MM.1S (cell line): ENCODE measurements around the gene TGFB1I1.
"Not testable (repeated sequence)": the region's sequence is repeated elsewhere in the genome, so short reads cannot be mapped to it uniquely, and the experiment has no call there.

ENCODE experiments used
- DNase-seq: peaks from one replicate; pipeline ENCODE4 v3.0.0-alpha.2; 2015
- H2AFZ ChIP-seq: fragments of 300-600 bp; sonication (generic); 2 replicates; pipeline ENCODE4 v1.6.0; 2016; ENCODE audit warnings: antibody characterized with exemption, low read length
- H3F3A ChIP-seq: fragments of 300-600 bp; sonication (generic); 2 replicates; pipeline ENCODE4 v1.6.1; 2016; ENCODE audit warnings: mild to moderate bottlenecking, antibody characterized with exemption, low read length, moderate library complexity, mixed read lengths; ENCODE audit not compliant: insufficient read depth
- H3K27ac ChIP-seq: fragments of 300-600 bp; sonication (generic); 2 replicates; pipeline ENCODE4 v1.5.1; 2016; ENCODE audit warnings: mild to moderate bottlenecking, low read length
- H3K27me3 ChIP-seq: fragments of 300-600 bp; sonication (generic); replicated peaks from 2 replicates; pipeline ENCODE4 v1.6.0; 2016; ENCODE audit warnings: low read length; ENCODE audit not compliant: insufficient read depth
- H3K36me3 ChIP-seq: fragments of 300-600 bp; sonication (generic); replicated peaks from 2 replicates; pipeline ENCODE4 v1.6.1; 2016; ENCODE audit warnings: mild to moderate bottlenecking, low read length, mixed read lengths; ENCODE audit not compliant: insufficient read depth
- H3K4me1 ChIP-seq: fragments of 300-600 bp; sonication (generic); 2 replicates; pipeline ENCODE4 v1.6.1; 2016; ENCODE audit warnings: low read length, mixed read lengths
- H3K4me2 ChIP-seq: fragments of 300-600 bp; sonication (generic); 2 replicates; pipeline ENCODE4 v1.6.0; 2016; ENCODE audit warnings: low read depth, low read length
- H3K4me3 ChIP-seq: fragments of 300-600 bp; sonication (generic); 2 replicates; pipeline ENCODE4 v1.5.1; 2016; ENCODE audit warnings: low read length, mixed read lengths
- H3K79me2 ChIP-seq: fragments of 300-600 bp; sonication (generic); 2 replicates; pipeline ENCODE4 v1.6.1; 2016; ENCODE audit warnings: mixed run types, low read length, mixed read lengths
- H3K9ac ChIP-seq: fragments of 300-600 bp; sonication (generic); 2 replicates; pipeline ENCODE4 v1.6.1; 2016; ENCODE audit warnings: low read length, mixed read lengths
- H3K9me2 ChIP-seq: fragments of 300-600 bp; sonication (generic); replicated peaks from 2 replicates; pipeline ENCODE4 v1.6.1; 2016; ENCODE audit warnings: mild to moderate bottlenecking, low read length, mixed read lengths; ENCODE audit not compliant: insufficient read depth
- H3K9me3 ChIP-seq: fragments of 300-600 bp; sonication (generic); replicated peaks from 2 replicates; pipeline ENCODE4 v1.6.1; 2016; ENCODE audit warnings: mild to moderate bottlenecking, low read length, mixed read lengths; ENCODE audit not compliant: insufficient read depth
- H4K20me1 ChIP-seq: fragments of 300-600 bp; sonication (generic); 2 replicates; pipeline ENCODE4 v1.6.1; 2016; ENCODE audit warnings: mild to moderate bottlenecking, low read length, moderate library complexity, mixed read lengths; ENCODE audit not compliant: insufficient read depth
- EZH2 ChIP-seq: fragments of 300-600 bp; sonication (generic); optimal IDR thresholded peaks from 2 replicates; pipeline ENCODE3; 2017; ENCODE audit warnings: low read depth, mild to moderate bottlenecking, antibody characterized with exemption, low read length, mixed read lengths
- EZH2phosphoT487 ChIP-seq: fragments of 300-600 bp; sonication (generic); IDR thresholded peaks from 2 replicates; pipeline ENCODE4 v1.6.1; 2018; ENCODE audit warnings: antibody characterized with exemption, low read length
- TF ChIP-seq, protein P1 (sequence below): fragments of 300-600 bp; sonication (generic); IDR thresholded peaks from 2 replicates; pipeline ENCODE4 v1.5.1; 2016; ENCODE audit warnings: antibody characterized with exemption, low read length, mixed read lengths

The TGFB1I1 gene

GRCh38 chr16:31439519-31439918, 32.4 kb upstream of the TGFB1I1 start:
- no peak for DNase-seq
- H3K4me2 ChIP-seq, result no peak overlapping the region
- no peaks in the 10 kb centered on the region for H3K36me3 ChIP-seq
- H3F3A ChIP-seq, result no peaks in the 10 kb centered on the region
- H3K9me3 ChIP-seq, result no peaks in the 10 kb centered on the region
- H3K27me3 ChIP-seq, result no peaks in the 10 kb centered on the region
- no peak overlapping the region for H3K4me3 ChIP-seq
- no peaks in the 10 kb centered on the region for H3K9me2 ChIP-seq
- H3K79me2 ChIP-seq, result no peaks in the 10 kb centered on the region
- no peak overlapping the region for H3K27ac ChIP-seq
- no peaks in the 10 kb centered on the region for H4K20me1 ChIP-seq
- TF ChIP-seq, protein P1, sequence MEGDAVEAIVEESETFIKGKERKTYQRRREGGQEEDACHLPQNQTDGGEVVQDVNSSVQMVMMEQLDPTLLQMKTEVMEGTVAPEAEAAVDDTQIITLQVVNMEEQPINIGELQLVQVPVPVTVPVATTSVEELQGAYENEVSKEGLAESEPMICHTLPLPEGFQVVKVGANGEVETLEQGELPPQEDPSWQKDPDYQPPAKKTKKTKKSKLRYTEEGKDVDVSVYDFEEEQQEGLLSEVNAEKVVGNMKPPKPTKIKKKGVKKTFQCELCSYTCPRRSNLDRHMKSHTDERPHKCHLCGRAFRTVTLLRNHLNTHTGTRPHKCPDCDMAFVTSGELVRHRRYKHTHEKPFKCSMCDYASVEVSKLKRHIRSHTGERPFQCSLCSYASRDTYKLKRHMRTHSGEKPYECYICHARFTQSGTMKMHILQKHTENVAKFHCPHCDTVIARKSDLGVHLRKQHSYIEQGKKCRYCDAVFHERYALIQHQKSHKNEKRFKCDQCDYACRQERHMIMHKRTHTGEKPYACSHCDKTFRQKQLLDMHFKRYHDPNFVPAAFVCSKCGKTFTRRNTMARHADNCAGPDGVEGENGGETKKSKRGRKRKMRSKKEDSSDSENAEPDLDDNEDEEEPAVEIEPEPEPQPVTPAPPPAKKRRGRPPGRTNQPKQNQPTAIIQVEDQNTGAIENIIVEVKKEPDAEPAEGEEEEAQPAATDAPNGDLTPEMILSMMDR, result no peak
- TF ChIP-seq EZH2 (no peak), EZH2phosphoT487 (no peak)
- H3K9ac ChIP-seq, result no peak overlapping the region
- H3K4me1 ChIP-seq, result 0 out of 2 replicates have a peak, but pooled peaks cover 5% of the 10 kb centered on the region
- no peak overlapping the region for H2AFZ ChIP-seq

GRCh38 chr16:31440516-31441184, 31.3 kb upstream of the TGFB1I1 start:
- Histone ChIP-seq H3K36me3 (no peaks in the 10 kb centered on the region), H3K9me2 (no peaks in the 10 kb centered on the region), H3K27me3 (peaks cover 6% of the 10 kb centered on the region; the same call in 1 of the 2 replicates), H3K9ac (no peak overlapping the region), H3K79me2 (no peaks in the 10 kb centered on the region), H3K4me3 (no peak overlapping the region), H3K4me2 (no peak overlapping the region), H2AFZ (no peak overlapping the region), H4K20me1 (no peaks in the 10 kb centered on the region), H3K9me3 (no peaks in the 10 kb centered on the region), H3K4me1 (0 out of 2 replicates have a peak, but pooled peaks cover 5% of the 10 kb centered on the region), H3F3A (no peaks in the 10 kb centered on the region), H3K27ac (no peak overlapping the region)
- TF ChIP-seq EZH2, result no peak
- TF ChIP-seq, protein P1, result no peak
- no peak for DNase-seq

GRCh38 chr16:31441956-31442355, 30.0 kb upstream of the TGFB1I1 start:
- H3K27ac ChIP-seq, result no peak overlapping the region
- H3K27me3 ChIP-seq, result peaks cover 7% of the 10 kb centered on the region; the same call in 1 of the 2 replicates
- no peak overlapping the region for H3K4me2 ChIP-seq
- H3F3A ChIP-seq, result no peaks in the 10 kb centered on the region
- H3K9me3 ChIP-seq, result no peaks in the 10 kb centered on the region
- H2AFZ ChIP-seq, result no peak overlapping the region
- H3K4me1 ChIP-seq, result 0 out of 2 replicates have a peak, but pooled peaks cover 5% of the 10 kb centered on the region
- no peaks in the 10 kb centered on the region for H3K79me2 ChIP-seq
- no peaks in the 10 kb centered on the region for H3K9me2 ChIP-seq
- DNase-seq, result no peak
- H3K4me3 ChIP-seq, result no peak overlapping the region
- TF ChIP-seq, protein P1, result no peak
- TF ChIP-seq EZH2phosphoT487 (no peak), EZH2 (no peak)
- no peak overlapping the region for H3K9ac ChIP-seq
- H3K36me3 ChIP-seq, result no peaks in the 10 kb centered on the region
- H4K20me1 ChIP-seq, result no peaks in the 10 kb centered on the region

GRCh38 chr16:31445931-31446330, 26.0 kb upstream of the TGFB1I1 start:
- H2AFZ ChIP-seq, H3K27me3 ChIP-seq, H3K4me2 ChIP-seq, H3K79me2 ChIP-seq, H3K36me3 ChIP-seq, H3F3A ChIP-seq, H3K9me3 ChIP-seq, H3K4me3 ChIP-seq, H3K9ac ChIP-seq, DNase-seq, H3K27ac ChIP-seq, H3K4me1 ChIP-seq, H4K20me1 ChIP-seq, H3K9me2 ChIP-seq: not testable (repeated sequence)
